Measurements from ENCODE around the gene SGCA.

The SGCA gene

DNA sequence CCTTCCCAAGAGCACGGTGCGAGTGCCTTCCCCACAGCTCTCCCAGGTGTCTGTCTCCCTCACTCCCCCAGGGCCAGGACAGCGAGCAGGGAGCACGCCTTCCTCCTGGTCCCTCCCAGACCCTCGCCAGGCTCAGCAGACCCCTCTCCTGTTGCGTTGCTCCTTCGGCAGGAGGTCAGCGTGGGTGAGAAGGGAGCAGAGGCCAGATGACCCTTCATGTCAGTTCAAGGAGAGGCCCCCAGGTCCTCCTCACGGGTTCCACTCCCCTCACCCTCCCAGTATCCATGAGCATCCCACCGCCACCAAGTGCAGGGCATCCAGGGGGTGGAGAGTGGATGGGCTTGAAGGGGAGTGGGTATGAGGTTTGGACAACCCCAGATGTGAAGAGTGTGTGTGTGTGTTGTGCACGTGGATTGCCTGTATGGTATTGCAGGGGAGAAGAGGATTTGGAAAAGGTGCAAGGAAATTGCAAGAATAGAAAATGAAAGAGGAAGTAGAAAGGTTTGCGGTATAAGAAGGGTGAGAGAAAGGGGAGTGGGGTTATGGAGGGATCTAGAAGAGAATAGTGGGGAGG, 17.7 kb downstream of the SGCA start:
- Histone ChIP-seq H3K27ac (ENCODE audit: low read depth, low read length, poor library complexity, severe bottlenecking) (no peak overlapping the region), H3K9ac (ENCODE audit: low read length) (no peak overlapping the region), H3K4me3 (ENCODE audit: low read depth, low read length, poor library complexity, severe bottlenecking) (no peak overlapping the region), H3K79me2 (ENCODE audit: insufficient read depth, low read length) (no peaks in the 10 kb centered on the region), H3F3A (ENCODE audit: insufficient read depth, low read length) (no peaks in the 10 kb centered on the region), H4K20me1 (ENCODE audit: insufficient read depth, low read length) (no peaks in the 10 kb centered on the region), H3K27me3 (ENCODE audit: insufficient read depth, low read length) (0 out of 2 replicates have a peak, but pooled peaks cover 3% of the 10 kb centered on the region), H3K4me2 (ENCODE audit: low read length) (peak overlapping the region; percentile 25; the same call in 1 of the 2 replicates), H3K9me2 (ENCODE audit: low read depth, low read length) (no peaks in the 10 kb centered on the region), H3K4me1 (ENCODE audit: insufficient read depth, low read length, severe bottlenecking) (peaks cover 9% of the 10 kb centered on the region), H3K9me3 (ENCODE audit: low read length) (no peaks in the 10 kb centered on the region), H2AFZ (ENCODE audit: low read length) (no peak overlapping the region), H3K36me3 (ENCODE audit: insufficient read depth, low read length) (no peaks in the 10 kb centered on the region)
- TF ChIP-seq, protein P1, sequence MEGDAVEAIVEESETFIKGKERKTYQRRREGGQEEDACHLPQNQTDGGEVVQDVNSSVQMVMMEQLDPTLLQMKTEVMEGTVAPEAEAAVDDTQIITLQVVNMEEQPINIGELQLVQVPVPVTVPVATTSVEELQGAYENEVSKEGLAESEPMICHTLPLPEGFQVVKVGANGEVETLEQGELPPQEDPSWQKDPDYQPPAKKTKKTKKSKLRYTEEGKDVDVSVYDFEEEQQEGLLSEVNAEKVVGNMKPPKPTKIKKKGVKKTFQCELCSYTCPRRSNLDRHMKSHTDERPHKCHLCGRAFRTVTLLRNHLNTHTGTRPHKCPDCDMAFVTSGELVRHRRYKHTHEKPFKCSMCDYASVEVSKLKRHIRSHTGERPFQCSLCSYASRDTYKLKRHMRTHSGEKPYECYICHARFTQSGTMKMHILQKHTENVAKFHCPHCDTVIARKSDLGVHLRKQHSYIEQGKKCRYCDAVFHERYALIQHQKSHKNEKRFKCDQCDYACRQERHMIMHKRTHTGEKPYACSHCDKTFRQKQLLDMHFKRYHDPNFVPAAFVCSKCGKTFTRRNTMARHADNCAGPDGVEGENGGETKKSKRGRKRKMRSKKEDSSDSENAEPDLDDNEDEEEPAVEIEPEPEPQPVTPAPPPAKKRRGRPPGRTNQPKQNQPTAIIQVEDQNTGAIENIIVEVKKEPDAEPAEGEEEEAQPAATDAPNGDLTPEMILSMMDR (IDR thresholded peaks at IDR 0.05; ENCODE audit: low read length): no peak
- no peak for TF ChIP-seq EZH2 (IDR thresholded peaks at IDR 0.05; ENCODE audit: borderline replicate concordance, low read length)

DNA sequence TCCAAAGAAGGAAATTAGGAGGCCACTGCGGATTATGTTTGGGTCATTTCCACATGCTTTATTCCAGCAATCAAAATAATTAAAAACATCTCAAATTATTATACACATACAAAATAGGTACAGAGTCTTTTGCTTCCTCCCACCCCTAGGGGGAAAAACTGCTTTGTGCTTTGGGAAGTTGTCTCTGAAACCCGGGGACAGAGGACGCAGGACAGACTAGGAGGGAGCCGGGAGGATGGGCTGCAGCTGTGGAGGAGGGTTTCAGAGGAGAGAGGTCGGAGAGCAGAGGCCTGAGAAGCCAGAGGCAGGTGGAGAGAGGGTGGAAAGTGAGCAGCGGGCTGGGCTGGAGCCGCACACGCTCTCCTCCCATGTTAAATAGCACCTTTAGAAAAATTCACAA, 18.3 kb downstream of the SGCA start:
- Histone ChIP-seq H3K4me3 (ENCODE audit: low read depth, low read length, poor library complexity, severe bottlenecking) (no peak overlapping the region), H3K36me3 (ENCODE audit: insufficient read depth, low read length) (no peaks in the 10 kb centered on the region), H3K27me3 (ENCODE audit: insufficient read depth, low read length) (0 out of 2 replicates have a peak, but pooled peaks cover 6% of the 10 kb centered on the region)

DNA sequence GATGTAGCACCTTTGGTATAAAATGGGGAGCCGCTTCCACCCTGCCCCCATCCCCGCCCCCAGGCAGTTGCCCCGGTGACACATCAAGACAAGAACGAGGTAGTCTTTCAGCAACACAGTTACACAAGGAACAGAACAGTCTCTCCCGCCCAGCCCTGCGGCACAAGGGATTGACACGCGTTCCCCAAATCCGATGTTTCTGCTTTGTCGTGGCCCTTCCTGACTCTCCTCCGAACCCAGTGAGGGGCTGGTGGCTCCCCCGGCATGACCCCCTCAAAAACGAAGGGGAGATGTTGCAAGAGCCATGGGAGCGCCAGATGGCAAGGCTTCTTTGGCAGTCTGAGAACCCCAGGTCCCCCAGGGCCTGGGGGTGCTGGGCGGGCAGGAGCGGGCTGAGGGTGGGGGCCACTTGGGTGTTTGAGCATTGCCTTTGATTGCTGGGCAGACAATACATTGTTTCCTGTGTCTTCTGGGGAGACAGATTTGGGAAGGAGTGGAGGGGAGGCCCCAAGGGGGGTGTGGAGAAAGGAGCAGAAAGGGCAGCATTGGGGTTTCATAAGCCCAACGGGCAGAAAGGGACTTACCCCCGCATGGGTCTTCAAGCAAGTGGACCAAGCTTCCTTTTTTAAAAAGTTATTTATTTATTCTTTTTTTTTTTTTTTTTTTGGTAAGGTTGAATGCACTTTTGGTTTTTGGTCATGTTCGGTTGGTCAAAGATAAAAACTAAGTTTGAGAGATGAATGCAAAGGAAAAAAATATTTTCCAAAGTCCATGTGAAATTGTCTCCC, 19.0 kb downstream of the SGCA start:
- no peaks in the 10 kb centered on the region for H3F3A ChIP-seq (ENCODE audit: insufficient read depth, low read length)
- no peak overlapping the region for H2AFZ ChIP-seq (ENCODE audit: low read length)
- H3K27ac ChIP-seq (ENCODE audit: low read depth, low read length, poor library complexity, severe bottlenecking): no peak overlapping the region
- H3K4me1 ChIP-seq (ENCODE audit: insufficient read depth, low read length, severe bottlenecking): peaks cover 9% of the 10 kb centered on the region
- no peak overlapping the region for H3K9ac ChIP-seq (ENCODE audit: low read length)
- no peaks in the 10 kb centered on the region for H3K9me3 ChIP-seq (ENCODE audit: low read length)
- no peak overlapping the region for H3K4me3 ChIP-seq (ENCODE audit: low read depth, low read length, poor library complexity, severe bottlenecking)
- no peaks in the 10 kb centered on the region for H4K20me1 ChIP-seq (ENCODE audit: insufficient read depth, low read length)
- TF ChIP-seq, protein P1 (IDR thresholded peaks at IDR 0.05; ENCODE audit: low read length): no peak
- H3K79me2 ChIP-seq (ENCODE audit: insufficient read depth, low read length): no peaks in the 10 kb centered on the region
- H3K9me2 ChIP-seq (ENCODE audit: low read depth, low read length): no peaks in the 10 kb centered on the region
- no peaks in the 10 kb centered on the region for H3K36me3 ChIP-seq (ENCODE audit: insufficient read depth, low read length)
- no peak overlapping the region for H3K4me2 ChIP-seq (ENCODE audit: low read length)
- peaks cover 10% of the 10 kb centered on the region; the same call in 1 of the 2 replicates for H3K27me3 ChIP-seq (ENCODE audit: insufficient read depth, low read length)

More for the DNA sequence above, 18.3 kb downstream of the SGCA start:
- TF ChIP-seq EZH2 (IDR thresholded peaks at IDR 0.05; ENCODE audit: borderline replicate concordance, low read length): no peak
- TF ChIP-seq, protein P1 (IDR thresholded peaks at IDR 0.05; ENCODE audit: low read length): no peak
- Histone ChIP-seq H3K9me2 (ENCODE audit: low read depth, low read length) (no peaks in the 10 kb centered on the region), H3K4me1 (ENCODE audit: insufficient read depth, low read length, severe bottlenecking) (peaks cover 9% of the 10 kb centered on the region), H3K4me2 (ENCODE audit: low read length) (peak overlapping the region; percentile 25; the same call in 1 of the 2 replicates), H3K79me2 (ENCODE audit: insufficient read depth, low read length) (no peaks in the 10 kb centered on the region), H3K9ac (ENCODE audit: low read length) (no peak overlapping the region), H2AFZ (ENCODE audit: low read length) (no peak overlapping the region), H4K20me1 (ENCODE audit: insufficient read depth, low read length) (no peaks in the 10 kb centered on the region), H3K27ac (ENCODE audit: low read depth, low read length, poor library complexity, severe bottlenecking) (no peak overlapping the region), H3F3A (ENCODE audit: insufficient read depth, low read length) (no peaks in the 10 kb centered on the region), H3K9me3 (ENCODE audit: low read length) (no peaks in the 10 kb centered on the region)
